GM18907 (cell line): ENCODE data around the gene TMEM247.

ENCODE experiments used
- ATAC-seq: cut with Tn5 transposase; IDR thresholded peaks from one replicate; pipeline ENCODE4 v1.9.1; 2021; ENCODE audit warnings: mild to moderate bottlenecking, moderate library complexity; ENCODE audit not compliant: unreplicated experiment

Gene TMEM247

GRCh38 chr2:46488389-46488788 is 9.0 kb downstream of the TMEM247 start:
- ATAC-seq = no peak

- ATAC-seq = no peak
These were observed 10.2 kb downstream of the TMEM247 start for GRCh38 chr2:46489423-46490174.

- ATAC-seq = peak; percentile 61
These were observed 11.3 kb downstream of the TMEM247 start for GRCh38 chr2:46490521-46491141.

- ATAC-seq = no peak
These were observed 12.9 kb downstream of the TMEM247 start for GRCh38 chr2:46492301-46492700.

- peak; percentile 71 for ATAC-seq
These were observed 14.0 kb downstream of the TMEM247 start for GRCh38 chr2:46493241-46493970.

GRCh38 chr2:46493971-46494250 is 14.5 kb downstream of the TMEM247 start:
- peak; percentile 7 for ATAC-seq

GRCh38 chr2:46494596-46494995 is 15.2 kb downstream of the TMEM247 start:
- ATAC-seq = no peak

GRCh38 chr2:46495231-46496030 is 16.1 kb downstream of the TMEM247 start:
- ATAC-seq = no peak

- ATAC-seq = no peak
These were observed 18.4 kb downstream of the TMEM247 start for GRCh38 chr2:46497766-46498165.

GRCh38 chr2:46498681-46499080 is 19.3 kb downstream of the TMEM247 start:
- no peak for ATAC-seq

- ATAC-seq = no peak
These were observed 20.0 kb downstream of the TMEM247 start for GRCh38 chr2:46499392-46499785.

GRCh38 chr2:46500801-46501200 is 21.4 kb downstream of the TMEM247 start:
- no peak for ATAC-seq

- no peak for ATAC-seq
These were observed 23.0 kb downstream of the TMEM247 start for GRCh38 chr2:46502291-46502885.

- no peak for ATAC-seq
These were observed 24.3 kb downstream of the TMEM247 start for GRCh38 chr2:46503686-46504085.

- ATAC-seq = no peak
These were observed 24.9 kb downstream of the TMEM247 start for GRCh38 chr2:46504221-46504620.

- ATAC-seq = no peak
These were observed 25.5 kb downstream of the TMEM247 start for GRCh38 chr2:46504685-46505471.

GRCh38 chr2:46505472-46505783 is 26.1 kb downstream of the TMEM247 start:
- no peak for ATAC-seq

GRCh38 chr2:46506131-46506706 is 26.9 kb downstream of the TMEM247 start:
- ATAC-seq = no peak

GRCh38 chr2:46508312-46508711 is 28.9 kb downstream of the TMEM247 start:
- ATAC-seq = no peak

- ATAC-seq = no peak
These were observed 29.4 kb downstream of the TMEM247 start for GRCh38 chr2:46508759-46509158.
